ENCODE results near the gene FHDC1. TPM values are rescaled to one million over a fixed set of nuclear protein-coding genes. Genes with fewer than 3 reads are reported as not detected.

Gene FHDC1
- total RNA-seq, 1 donor from 2014 or later, result 22.3 TPM

GRCh38 chr4:153028535-153028934, 92.4 kb downstream of the FHDC1 start:
- H3K27ac Mint-ChIP-seq (ENCODE audit: unreplicated experiment), result no peak overlapping the region
- no peak for DNase-seq (ENCODE audit: extremely low spot score, unreplicated experiment)
- H3K4me3 Mint-ChIP-seq (ENCODE audit: unreplicated experiment), result no peak overlapping the region
- H3K4me1 Mint-ChIP-seq (ENCODE audit: unreplicated experiment), result peaks cover 14% of the 10 kb centered on the region
- TF ChIP-seq CTCF (IDR thresholded peaks at IDR 0.05), result no peak
- peaks cover 6% of the 10 kb centered on the region for H3K36me3 Mint-ChIP-seq (ENCODE audit: unreplicated experiment)
- peaks cover 2% of the 10 kb centered on the region for H3K27me3 Mint-ChIP-seq (ENCODE audit: unreplicated experiment)
- peaks cover 19% of the 10 kb centered on the region for H3K9me3 Mint-ChIP-seq (ENCODE audit: unreplicated experiment)

Other genes starting within 250 kb of the FHDC1 start
- 0.18 and 0.19 TPM in 2 replicates for gene TIGD4, start 156.6 kb upstream of the FHDC1 start, total RNA-seq
- 41.9 and 43.2 TPM in 2 replicates for gene ARFIP1, start 156.4 kb upstream of the FHDC1 start, total RNA-seq

Data from osteocyte (in vitro differentiated cells).